K562 (cell line): ENCODE data around the gene SPATC1L. TPM values are rescaled to one million over a fixed set of nuclear protein-coding genes. Genes with fewer than 3 reads are reported as not detected.

ENCODE experiments used
- ATF2 ChIP-seq: sonication (generic); formaldehyde crosslinking; IDR thresholded peaks from 2 replicates; pipeline ENCODE4 v1.8.1; 2022; ENCODE audit warnings: missing genetic modification reagents
- CHCHD3 ChIP-seq: fragments of 250-450 bp; sonication (Bioruptor Pico); IDR thresholded peaks from 2 replicates; pipeline ENCODE4 v2.1.2; 2022; ENCODE audit warnings: mild to moderate bottlenecking
- CLOCK ChIP-seq: fragments of 250-450 bp; sonication (Bioruptor Pico); IDR thresholded peaks from 2 replicates; pipeline ENCODE4 v1.4.0; 2020; ENCODE audit warnings: mild to moderate bottlenecking, moderate library complexity, borderline replicate concordance
- COPS2 ChIP-seq: fragments of 450-650 bp; conservative IDR thresholded peaks from 2 replicates; pipeline ENCODE4 v1.6.1; 2016; ENCODE audit warnings: mild to moderate bottlenecking, moderate library complexity
- EP300 ChIP-seq: IDR thresholded peaks from 2 replicates; pipeline ENCODE4 v1.6.1; 2012; ENCODE audit warnings: low read length, improper control_type of control experiment
- ESRRA ChIP-seq: fragments of 450-650 bp; IDR thresholded peaks from 2 replicates; pipeline ENCODE4 v1.6.1; 2014; ENCODE audit warnings: low read depth, mild to moderate bottlenecking, moderate library complexity, borderline replicate concordance
- FOSL1 ChIP-seq: fragments of 200-800 bp; sonication (Bioruptor generic); conservative IDR thresholded peaks from 2 replicates; pipeline ENCODE4 v1.6.1; 2016; ENCODE audit warnings: missing genetic modification characterization, missing compliant biosample characterization
- FOXK2 ChIP-seq, 2 experiments: fragments of 450-650 bp; IDR thresholded peaks in 1 of 2; conservative IDR thresholded peaks in 1 of 2; 2 replicates each; pipeline ENCODE4 v1.6.1; 2016; ENCODE audit warnings: low read depth in 2 of 2, mild to moderate bottlenecking in 1 of 2
- GATA2 ChIP-seq: sonication (generic); formaldehyde crosslinking; IDR thresholded peaks from 2 replicates; pipeline ENCODE4 v1.4.0; 2020; ENCODE audit warnings: mild to moderate bottlenecking, missing genetic modification reagents
- GATAD2A ChIP-seq: fragments of 450-650 bp; IDR thresholded peaks from 2 replicates; pipeline ENCODE4 v1.6.1; 2017
- HNRNPUL1 ChIP-seq: fragments of 200-400 bp; formaldehyde crosslinking; IDR thresholded peaks from 2 replicates; pipeline ENCODE4 v1.6.1; 2017; ENCODE audit warnings: low read length
- KDM1A ChIP-seq, 2 experiments: fragments of 450-650 bp; IDR thresholded peaks; 2 replicates each; pipeline ENCODE4 v1.6.1; 2016; ENCODE audit warnings: mild to moderate bottlenecking in 2 of 2
- TAF15 ChIP-seq: fragments of 200-400 bp; formaldehyde crosslinking; IDR thresholded peaks from 2 replicates; pipeline ENCODE4 v1.6.1; 2017; ENCODE audit warnings: mild to moderate bottlenecking, low read depth, low read length, moderate library complexity
- ZNF398 ChIP-seq: fragments of 250-450 bp; sonication (Bioruptor Pico); IDR thresholded peaks from 2 replicates; pipeline ENCODE4 v1.8.0; 2021; ENCODE audit warnings: moderate library complexity, mild to moderate bottlenecking, inconsistent platforms
- ZNF436 ChIP-seq: fragments of 250-450, 450-650 bp; sonication (Bioruptor Pico); formaldehyde crosslinking; IDR thresholded peaks from 2 replicates; pipeline ENCODE4 v1.7.0; 2020; ENCODE audit warnings: mild to moderate bottlenecking
- ZNF444 ChIP-seq: fragments of 250-450 bp; sonication (Bioruptor Pico); IDR thresholded peaks from 2 replicates; pipeline ENCODE4 v1.4.0; 2020; ENCODE audit warnings: mild to moderate bottlenecking, moderate library complexity
- ZNF699 ChIP-seq: fragments of 250-450 bp; sonication (Bioruptor Pico); IDR thresholded peaks from 2 replicates; pipeline ENCODE4 v1.8.0; 2021; ENCODE audit warnings: mild to moderate bottlenecking, moderate library complexity; ENCODE audit not compliant: insufficient replicate concordance
- polyA plus RNA-seq, 8 experiments: library from polyadenylated mRNA; depleted of rRNA in 4 of 8; stranded (reverse) in 5 of 8; unstranded in 3 of 8; fragments of >200 nt; fragmentation: Nextera tagmentation in 2 of 8; fragmentation: Illumina TruSeq in 1 of 8; extraction: Ambion mirVana in 2 of 8; extraction: Trizol in 1 of 8; gene quantifications; 2 replicates each; pipeline versions ENCODE4 v1.2.1 to v1.2.3, GENCODE V29; 2011 to 2014; ENCODE audit warnings: inconsistent platforms in 1 of 8, missing spikeins in 1 of 8
- total RNA-seq, 7 experiments: library from RNA; depleted of rRNA in 6 of 7; stranded (reverse); fragments of >200 nt in 6 of 7; fragmentation: Illumina TruSeq in 2 of 7; extraction: Trizol in 2 of 7; gene quantifications; 2 replicates each; pipeline versions ENCODE4 v1.2.1 to v1.2.3, GENCODE V29; 2011 to 2021; ENCODE audit warnings: low replicate concordance in 1 of 7
- TF ChIP-seq, protein P1 (sequence below), 2 experiments: fragments of 450-650 bp; IDR thresholded peaks; 2 replicates each; pipeline ENCODE4 v1.6.1; 2016
- TF ChIP-seq, protein P2 (sequence below): fragments of 450-650 bp; conservative IDR thresholded peaks from 2 replicates; pipeline ENCODE4 v1.6.1; 2016; ENCODE audit warnings: missing genetic modification characterization, low read depth, mild to moderate bottlenecking, control low read depth, missing compliant biosample characterization

SPATC1L gene
- total and polyA plus RNA-seq, 9 of the 15 experiments (the other 6 are each of a cell fraction or from before 2014, with no cell fraction given), result 0.14 to 121 (median 34.0) TPM; not detected in 1

DNA sequence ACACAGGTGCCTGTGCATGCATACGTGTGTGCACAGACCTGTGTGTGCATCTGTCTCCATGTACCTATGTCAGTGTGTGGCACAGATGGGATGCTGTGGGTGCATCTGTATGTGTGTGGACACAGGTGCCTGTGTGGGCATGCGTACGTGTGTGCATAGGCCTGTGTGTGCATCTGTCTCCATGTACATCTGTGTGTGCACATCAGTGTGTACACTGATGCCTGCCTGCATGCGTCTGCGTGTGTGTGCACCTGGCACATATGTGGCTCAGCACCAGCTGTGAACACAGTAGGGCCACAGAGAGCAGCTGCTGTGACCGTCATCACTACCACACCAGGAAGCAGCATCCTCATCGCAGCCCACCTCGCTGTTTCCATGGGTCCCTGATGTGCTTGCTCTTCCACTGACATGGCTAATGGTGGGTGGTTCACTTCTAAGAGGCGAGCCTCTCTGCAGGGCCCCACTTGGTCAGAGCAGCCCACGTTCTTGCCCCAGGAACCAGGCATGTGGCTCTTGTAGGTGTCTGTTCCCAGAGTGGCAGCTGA, 9.6 kb upstream of the SPATC1L start (continued):
- TF ChIP-seq ZNF398 (CRISPR knock-in tag), result no peak
- TF ChIP-seq ZNF436 (CRISPR knock-in tag), result no peak
- no peak for TF ChIP-seq CLOCK (CRISPR knock-in tag)
- TF ChIP-seq ZNF444 (CRISPR knock-in tag), result no peak
- TF ChIP-seq ATF2 (CRISPR knock-in tag), result 0 out of 2 replicates have a peak, but pooled peaks have one; percentile 29
- no peak for TF ChIP-seq CHCHD3 (CRISPR knock-in tag)
- TF ChIP-seq FOSL1 (tag), result no peak
- no peak for TF ChIP-seq FOXK2 (conservative IDR thresholded peaks at IDR 0.05 in 1 of 2, IDR thresholded peaks at IDR 0.05 in 1 of 2; ENCODE audit: low read depth in 2 of 2)
- no peak for TF ChIP-seq HNRNPUL1
- TF ChIP-seq ZNF699 (CRISPR knock-in tag), result no peak
- no peak for TF ChIP-seq GATAD2A
- TF ChIP-seq COPS2, result no peak
- no peak for TF ChIP-seq ESRRA
- TF ChIP-seq, protein P1, sequence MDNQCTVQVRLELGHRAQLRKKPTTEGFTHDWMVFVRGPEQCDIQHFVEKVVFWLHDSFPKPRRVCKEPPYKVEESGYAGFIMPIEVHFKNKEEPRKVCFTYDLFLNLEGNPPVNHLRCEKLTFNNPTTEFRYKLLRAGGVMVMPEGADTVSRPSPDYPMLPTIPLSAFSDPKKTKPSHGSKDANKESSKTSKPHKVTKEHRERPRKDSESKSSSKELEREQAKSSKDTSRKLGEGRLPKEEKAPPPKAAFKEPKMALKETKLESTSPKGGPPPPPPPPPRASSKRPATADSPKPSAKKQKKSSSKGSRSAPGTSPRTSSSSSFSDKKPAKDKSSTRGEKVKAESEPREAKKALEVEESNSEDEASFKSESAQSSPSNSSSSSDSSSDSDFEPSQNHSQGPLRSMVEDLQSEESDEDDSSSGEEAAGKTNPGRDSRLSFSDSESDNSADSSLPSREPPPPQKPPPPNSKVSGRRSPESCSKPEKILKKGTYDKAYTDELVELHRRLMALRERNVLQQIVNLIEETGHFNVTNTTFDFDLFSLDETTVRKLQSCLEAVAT (IDR thresholded peaks at IDR 0.05), result no peak
- TF ChIP-seq GATA2, result no peak
- TF ChIP-seq EP300, result no peak
- TF ChIP-seq KDM1A (IDR thresholded peaks at IDR 0.05), result peak in 1 of 2 experiments; percentile 86; a peak in 2 of 4 replicates
- no peak for TF ChIP-seq TAF15
- TF ChIP-seq, protein P2, sequence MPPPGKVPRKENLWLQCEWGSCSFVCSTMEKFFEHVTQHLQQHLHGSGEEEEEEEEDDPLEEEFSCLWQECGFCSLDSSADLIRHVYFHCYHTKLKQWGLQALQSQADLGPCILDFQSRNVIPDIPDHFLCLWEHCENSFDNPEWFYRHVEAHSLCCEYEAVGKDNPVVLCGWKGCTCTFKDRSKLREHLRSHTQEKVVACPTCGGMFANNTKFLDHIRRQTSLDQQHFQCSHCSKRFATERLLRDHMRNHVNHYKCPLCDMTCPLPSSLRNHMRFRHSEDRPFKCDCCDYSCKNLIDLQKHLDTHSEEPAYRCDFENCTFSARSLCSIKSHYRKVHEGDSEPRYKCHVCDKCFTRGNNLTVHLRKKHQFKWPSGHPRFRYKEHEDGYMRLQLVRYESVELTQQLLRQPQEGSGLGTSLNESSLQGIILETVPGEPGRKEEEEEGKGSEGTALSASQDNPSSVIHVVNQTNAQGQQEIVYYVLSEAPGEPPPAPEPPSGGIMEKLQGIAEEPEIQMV (tag), result no peak
